H1 (cell line): ENCODE results near the gene FGF18. TPM values are rescaled to one million over a fixed set of nuclear protein-coding genes. Genes with fewer than 3 reads are reported as not detected.

ENCODE experiments used
- CTCF ChIA-PET: fragments of 300-600 bp; sonication (Branson Sonifier 250); formaldehyde crosslinking; loops from one replicate; lab custom pipeline; 2021; ENCODE audit not compliant: partially characterized antibody; lab: Charles Lee
- POLR2A ChIA-PET: fragments of 300-600 bp; sonication (Branson Sonifier 250); formaldehyde crosslinking; loops from one replicate; lab custom pipeline; 2021; ENCODE audit warnings: inconsistent platforms; ENCODE audit not compliant: partially characterized antibody; lab: Charles Lee
- DNase-seq, 2 experiments: peaks; one replicate each; pipeline versions ENCODE4 v3.0.0 to v3.0.0-alpha.2; 2010 to 2022; ENCODE audit warnings: low spot score in 2 of 2, low read depth in 1 of 2, mixed read lengths in 1 of 2
- FAIRE-seq: peaks from 2 replicates; lab custom pipeline; 2011; peaks lifted over from hg19 to GRCh38; lab: Jason Lieb, UNC
- H2AFZ ChIP-seq: 2 replicates; pipeline ENCODE4 v1.8.1; 2012; ENCODE audit warnings: low read length, inconsistent platforms
- H2AK5ac ChIP-seq: 2 replicates; pipeline ENCODE4 v1.6.1; 2013; ENCODE audit warnings: low read depth, low read length
- H2BK120ac ChIP-seq: replicated peaks from 2 replicates; pipeline ENCODE3; 2013; ENCODE audit warnings: low read depth, low read length, inconsistent platforms
- H2BK12ac ChIP-seq: 2 replicates; pipeline ENCODE4 v1.6.1; 2013; ENCODE audit warnings: low read depth, low read length
- H2BK15ac ChIP-seq: 2 replicates; pipeline ENCODE4 v1.6.1; 2013; ENCODE audit warnings: low read length
- H2BK20ac ChIP-seq: 2 replicates; pipeline ENCODE4 v1.6.1; 2013; ENCODE audit warnings: low read length
- H2BK5ac ChIP-seq: 2 replicates; pipeline ENCODE4 v1.6.1; 2013; ENCODE audit warnings: low read depth, low read length
- H3K14ac ChIP-seq: 2 replicates; pipeline ENCODE4 v1.6.1; 2013; ENCODE audit warnings: inconsistent platforms; ENCODE audit not compliant: insufficient read length
- H3K18ac ChIP-seq: 2 replicates; pipeline ENCODE4 v1.6.1; 2013; ENCODE audit warnings: low read length; ENCODE audit errors: extremely low read depth
- H3K23ac ChIP-seq: 2 replicates; pipeline ENCODE4 v1.6.1; 2013; ENCODE audit warnings: inconsistent platforms; ENCODE audit not compliant: insufficient read length
- H3K23me2 ChIP-seq: 2 replicates; pipeline ENCODE4 v1.6.1; 2013; ENCODE audit warnings: low read depth, low read length
- H3K27ac ChIP-seq: 2 replicates; pipeline ENCODE4 v1.6.1; 2011; ENCODE audit warnings: low read depth, low read length, inconsistent platforms
- H3K27me3 ChIP-seq, 4 experiments: replicated peaks in 1 of 4; 1 replicate in 1 of 4; 2 replicates in 3 of 4; pipeline versions ENCODE4 v1.6.1 to v1.8.1; 2011 to 2013; ENCODE audit warnings: low read length in 3 of 4, mild to moderate bottlenecking in 3 of 4, inconsistent platforms in 2 of 4, mixed read lengths in 2 of 4, moderate library complexity in 1 of 4; ENCODE audit not compliant: control insufficient read depth in 3 of 4, insufficient read depth in 3 of 4; ENCODE audit errors: extremely low read depth in 1 of 4
- H3K36me3 ChIP-seq, 4 experiments: 2 replicates each; pipeline versions ENCODE4 v1.6.1 to v1.8.1; 2011 to 2013; ENCODE audit warnings: mild to moderate bottlenecking in 4 of 4, low read length in 3 of 4, moderate library complexity in 2 of 4, control low read depth in 1 of 4, inconsistent platforms in 1 of 4; ENCODE audit not compliant: insufficient read depth in 4 of 4, control insufficient read depth in 2 of 4
- H3K4ac ChIP-seq: replicated peaks from 2 replicates; pipeline ENCODE3; 2013; ENCODE audit warnings: low read length, low read depth, mixed read lengths, inconsistent platforms; ENCODE audit not compliant: insufficient read length
- H3K4me1 ChIP-seq, 4 experiments: replicated peaks in 1 of 4; 1 replicate in 1 of 4; 2 replicates in 3 of 4; pipeline versions ENCODE4 v1.6.1 to v1.8.1; 2011 to 2013; ENCODE audit warnings: low read length in 3 of 4, inconsistent platforms in 2 of 4, mixed read lengths in 1 of 4; ENCODE audit not compliant: insufficient read depth in 4 of 4, control insufficient read depth in 3 of 4
- H3K4me2 ChIP-seq, 2 experiments: 2 replicates each; pipeline versions ENCODE4 v1.6.1 to v1.8.1; 2011 to 2013; ENCODE audit warnings: low read depth in 2 of 2, low read length in 2 of 2, control low read depth in 1 of 2, inconsistent platforms in 1 of 2, mild to moderate bottlenecking in 1 of 2; ENCODE audit not compliant: insufficient read depth in 1 of 2
- H3K4me3 ChIP-seq, 4 experiments: fragments of 200-600, 300-600 bp in 1 of 4; sonication (generic), shearing (Covaris generic), sonication (Bioruptor Twin) in 1 of 4; 2 replicates each; pipeline versions ENCODE4 v1.5.1 to v1.8.1; 2011 to 2016; ENCODE audit warnings: low read length in 4 of 4, low read depth in 3 of 4, control low read depth in 2 of 4, inconsistent platforms in 2 of 4, mild to moderate bottlenecking in 2 of 4, mixed read lengths in 1 of 4, moderate library complexity in 1 of 4; ENCODE audit not compliant: insufficient read depth in 2 of 4; ENCODE audit errors: extremely low read depth in 1 of 4
- H3K56ac ChIP-seq: replicated peaks from 2 replicates; pipeline ENCODE3; 2013; ENCODE audit warnings: low read depth, mild to moderate bottlenecking, mixed read lengths, low read length, inconsistent platforms; ENCODE audit not compliant: insufficient read length
- H3K79me1 ChIP-seq: 2 replicates; pipeline ENCODE4 v1.6.1; 2013; ENCODE audit warnings: low read depth, low read length, control low read depth
- H3K79me2 ChIP-seq, 2 experiments: 2 replicates each; pipeline versions ENCODE4 v1.6.1 to v1.8.1; 2012 to 2013; ENCODE audit warnings: low read length in 2 of 2, mild to moderate bottlenecking in 2 of 2, inconsistent platforms in 1 of 2; ENCODE audit not compliant: insufficient read depth in 2 of 2, control insufficient read depth in 1 of 2
- H3K9ac ChIP-seq, 4 experiments: replicated peaks in 1 of 4; 1 replicate in 1 of 4; 2 replicates in 3 of 4; pipeline versions ENCODE4 v1.6.1 to v1.8.1; 2011 to 2013; ENCODE audit warnings: low read depth in 3 of 4, low read length in 3 of 4, control low read depth in 2 of 4, mild to moderate bottlenecking in 2 of 4, moderate library complexity in 2 of 4, inconsistent platforms in 1 of 4; ENCODE audit errors: extremely low read depth in 1 of 4
- H3K9me3 ChIP-seq, 2 experiments: 2 replicates each; pipeline versions ENCODE4 v1.6.1 to v1.8.1; 2012 to 2013; ENCODE audit warnings: mild to moderate bottlenecking in 2 of 2, moderate library complexity in 2 of 2, control low read depth in 1 of 2, inconsistent platforms in 1 of 2, low read depth in 1 of 2, low read length in 1 of 2, mixed read lengths in 1 of 2; ENCODE audit not compliant: insufficient read depth in 2 of 2
- H4K20me1 ChIP-seq, 2 experiments: replicated peaks in 1 of 2; 2 replicates each; pipeline versions ENCODE3 to v1.8.1; 2011 to 2013; ENCODE audit warnings: inconsistent platforms in 2 of 2, low read length in 2 of 2, mild to moderate bottlenecking in 1 of 2; ENCODE audit not compliant: insufficient read depth in 2 of 2, control insufficient read depth in 1 of 2
- H4K5ac ChIP-seq: 2 replicates; pipeline ENCODE4 v1.6.1; 2013; ENCODE audit warnings: low read length, low read depth, mixed read lengths, inconsistent platforms; ENCODE audit not compliant: insufficient read length
- H4K8ac ChIP-seq: 2 replicates; pipeline ENCODE4 v1.8.0; 2013; ENCODE audit warnings: mild to moderate bottlenecking, moderate library complexity, low read length, inconsistent platforms; ENCODE audit not compliant: insufficient read depth; ENCODE audit errors: extremely low read depth
- H4K91ac ChIP-seq: replicated peaks from 2 replicates; pipeline ENCODE3; 2013; ENCODE audit warnings: low read length, mixed read lengths, inconsistent platforms; ENCODE audit not compliant: insufficient read length
- JUND ChIP-seq: IDR thresholded peaks from 2 replicates; pipeline ENCODE4 v1.6.1; 2011; ENCODE audit warnings: mild to moderate bottlenecking, improper control_type of control experiment, low read length
- KDM1A ChIP-seq: fragments of 200-600, 300-600 bp; sonication (generic); IDR thresholded peaks from 2 replicates; pipeline ENCODE4 v1.7.1; 2016; ENCODE audit warnings: mild to moderate bottlenecking, low read length, borderline replicate concordance
- NANOG ChIP-seq: IDR thresholded peaks from 2 replicates; pipeline ENCODE4 v1.6.1; 2011; ENCODE audit warnings: low read length, low read depth, mild to moderate bottlenecking, inconsistent platforms; ENCODE audit not compliant: insufficient read depth, poor library complexity, severe bottlenecking
- SIRT6 ChIP-seq: IDR thresholded peaks from one replicate; pipeline ENCODE4 v1.7.1; 2012; ENCODE audit warnings: low read length, inconsistent platforms
- TAF7 ChIP-seq: optimal IDR thresholded peaks from 2 replicates; pipeline ENCODE3; 2011; ENCODE audit warnings: low read depth, mild to moderate bottlenecking, inconsistent platforms, low read length, moderate library complexity, borderline replicate concordance
- WGBS, 2 experiments: shearing (Covaris generic) in 1 of 2; methylation state at CpG; one replicate each; pipeline versions ENCODE4 v1.1.6 to v1.1.7; 2013 to 2015; ENCODE audit warnings: low lambda C conversion rate in 2 of 2, mixed read lengths in 2 of 2, inconsistent platforms in 1 of 2, low coverage in 1 of 2, missing lambda C conversion rate in 1 of 2; ENCODE audit not compliant: insufficient replicate concordance in 2 of 2, insufficient coverage in 1 of 2, insufficient read length in 1 of 2; ENCODE audit errors: extremely low coverage in 1 of 2, missing lambda C conversion rate in 1 of 2; 5-methylcytosine and 5-hydroxymethylcytosine counted together
- polyA plus RNA-seq, 7 experiments: library from polyadenylated mRNA; depleted of rRNA in 3 of 7; stranded (reverse) in 5 of 7; unstranded in 2 of 7; fragments of >200 nt in 5 of 7; fragments of 200-250 nt in 2 of 7; gene quantifications; 1 replicate in 5 of 7; 2 replicates in 1 of 7; 4 replicates in 1 of 7; pipeline versions ENCODE4 v1.2.1 to v1.2.3, GENCODE V29; 2011 to 2013; ENCODE audit warnings: missing spikeins in 2 of 7, mixed read lengths in 2 of 7
- total RNA-seq: library from RNA; stranded (reverse); fragmentation: NEBNext Ultra II Directional; extraction: Animal tissue kit (Norgen Biotek cat#: 25700); gene quantifications from 2 replicates; pipeline ENCODE4 v1.2.1, GENCODE V29; 2021
- TF ChIP-seq, protein P1 (sequence below): IDR thresholded peaks from 2 replicates; pipeline ENCODE4 v1.6.1; 2012; ENCODE audit warnings: inconsistent platforms

Gene FGF18
- total and polyA plus RNA-seq, 2 of the 8 experiments (the other 6 are each of a cell fraction or from before 2014, with no cell fraction given): 0.54 to 1.3 TPM

DNA sequence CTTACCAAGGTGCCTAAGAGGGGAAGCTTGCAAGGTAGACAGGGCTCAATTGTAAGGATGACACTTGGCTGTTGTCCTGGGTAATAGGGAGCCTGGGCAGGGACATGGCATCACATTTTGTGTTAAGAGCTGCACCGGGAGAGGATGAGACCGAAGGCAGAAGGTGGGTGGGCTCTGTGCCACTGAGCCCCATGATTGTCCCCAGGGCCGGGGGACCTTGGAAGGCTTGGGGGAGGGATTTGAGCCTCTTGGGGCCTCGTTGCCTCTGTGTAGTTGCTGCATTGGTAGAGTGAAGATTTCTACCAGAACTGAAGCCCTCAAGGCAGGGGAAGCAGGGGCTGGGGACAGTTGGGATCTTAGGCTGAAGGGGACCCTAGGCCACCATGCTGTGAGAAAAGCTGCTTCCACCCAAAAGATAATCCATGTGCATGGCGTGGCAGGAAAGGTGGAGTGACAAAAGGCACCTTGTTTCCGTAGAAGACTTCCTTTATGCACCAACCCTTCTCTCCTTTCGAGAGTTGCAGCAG is 11.9 kb downstream of the FGF18 start:
- no peaks in the 10 kb centered on the region for H3K9me3 ChIP-seq
- no peak overlapping the region for H3K56ac ChIP-seq
- H3K23ac ChIP-seq: no peak overlapping the region
- H4K5ac ChIP-seq: no peak overlapping the region
- WGBS, 2 experiments: 94% methylated on average over 7 of the region's 7 CpGs; no CpG with 5 or more reads in 1 of the 2 experiments
- no peak overlapping the region for H2AK5ac ChIP-seq
- no peak overlapping the region for H2AFZ ChIP-seq
- no peak overlapping the region for H2BK12ac ChIP-seq
- no peak overlapping the region for H3K4me2 ChIP-seq
- DNase-seq (no peak), FAIRE-seq (no peak)
- no peaks in the 10 kb centered on the region for H3K27me3 ChIP-seq
- no peaks in the 10 kb centered on the region for H3K36me3 ChIP-seq
- H3K9ac ChIP-seq: no peak overlapping the region
- H3K4ac ChIP-seq: no peak overlapping the region
- no peak overlapping the region; the same call in 1 of the 2 replicates for H4K8ac ChIP-seq
- H3K18ac ChIP-seq: no peak overlapping the region
- ChIA-PET CTCF (interaction anchor here (1.0 to 2.0 kb wide), 4 partner anchors 9 to 21 kb away, joined by 3 to 5 read pairs (median 4); no protein-coding TSS in a partner anchor), POLR2A (interaction anchor here (0.7 to 1.9 kb wide), 2 partner anchors 17 to 43 kb away, joined by 4 to 5 read pairs; partner anchors contain the start of gene NPM1)
- no peaks in the 10 kb centered on the region; the same call in 1 of the 2 replicates for H3K23me2 ChIP-seq
- no peak overlapping the region for H3K14ac ChIP-seq
- no peaks in the 10 kb centered on the region for H3K79me1 ChIP-seq
- H3K4me3 ChIP-seq: no peak overlapping the region
- no peak overlapping the region for H3K27ac ChIP-seq
- H4K91ac ChIP-seq: no peak overlapping the region
- H2BK5ac ChIP-seq: no peak overlapping the region
- H4K20me1 ChIP-seq: no peaks in the 10 kb centered on the region
- no peak overlapping the region for H2BK20ac ChIP-seq
- peaks cover 0 to 14% (median 9%) of the 10 kb centered on the region in 4 experiments; a peak in 4 of 7 replicates for H3K4me1 ChIP-seq
- 0 out of 2 replicates have a peak overlapping the region, but pooled peaks have one; percentile 46 for H2BK15ac ChIP-seq
- H2BK120ac ChIP-seq: no peak overlapping the region
- no peaks in the 10 kb centered on the region for H3K79me2 ChIP-seq
- TF ChIP-seq KDM1A (no peak), SIRT6 (no peak), JUND (no peak), TAF7 (no peak), NANOG (no peak)
- TF ChIP-seq, protein P1, sequence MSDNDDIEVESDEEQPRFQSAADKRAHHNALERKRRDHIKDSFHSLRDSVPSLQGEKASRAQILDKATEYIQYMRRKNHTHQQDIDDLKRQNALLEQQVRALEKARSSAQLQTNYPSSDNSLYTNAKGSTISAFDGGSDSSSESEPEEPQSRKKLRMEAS: no peak
